22Rv1 (cell line): ENCODE data around the gene HDHD2.

Experiments used
- ZFX ChIP-seq: fragments of 450-650 bp; IDR thresholded peaks from 2 replicates; pipeline ENCODE4 v1.6.1; 2017; ENCODE audit warnings: antibody characterized with exemption, borderline replicate concordance
- TF ChIP-seq, protein P1 (sequence below): fragments of 450-650 bp; IDR thresholded peaks from 2 replicates; pipeline ENCODE4 v1.5.1; 2017; ENCODE audit warnings: mild to moderate bottlenecking

DNA sequence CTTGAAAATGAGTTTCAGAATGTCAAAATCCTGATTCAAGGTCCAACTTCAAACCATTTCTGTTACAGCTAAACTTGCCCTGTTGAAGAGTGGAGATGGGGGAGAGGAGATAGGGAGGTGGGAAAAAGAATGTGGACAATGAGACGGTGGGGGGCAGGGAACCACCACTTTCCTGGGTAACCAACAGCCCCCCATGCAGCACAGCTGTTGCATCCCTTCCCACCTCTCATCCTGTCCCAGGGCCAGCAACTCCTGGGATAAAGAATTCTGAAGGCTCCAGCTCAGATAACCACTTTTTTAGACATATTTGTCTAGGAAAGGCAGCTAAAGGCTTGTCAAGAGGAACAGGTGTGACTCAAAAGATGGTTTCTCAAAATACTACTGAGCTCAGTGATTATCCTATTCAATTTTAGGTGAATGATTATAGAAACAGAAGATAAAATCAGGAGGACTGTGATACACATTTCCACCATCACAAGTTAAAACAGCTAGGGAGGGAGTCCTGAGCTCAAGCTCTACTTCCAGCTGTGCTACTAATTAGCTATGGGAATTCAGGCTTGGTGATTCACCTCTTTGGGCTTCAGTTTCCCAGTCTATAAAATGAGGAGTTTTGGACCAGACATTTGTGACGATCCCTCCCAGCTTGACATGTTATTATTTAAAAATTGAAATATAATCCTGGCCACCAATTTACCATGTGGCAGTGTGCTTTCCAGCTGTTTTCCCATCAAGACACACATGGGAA, 36.3 kb downstream of the HDHD2 start:
- TF ChIP-seq, protein P1, sequence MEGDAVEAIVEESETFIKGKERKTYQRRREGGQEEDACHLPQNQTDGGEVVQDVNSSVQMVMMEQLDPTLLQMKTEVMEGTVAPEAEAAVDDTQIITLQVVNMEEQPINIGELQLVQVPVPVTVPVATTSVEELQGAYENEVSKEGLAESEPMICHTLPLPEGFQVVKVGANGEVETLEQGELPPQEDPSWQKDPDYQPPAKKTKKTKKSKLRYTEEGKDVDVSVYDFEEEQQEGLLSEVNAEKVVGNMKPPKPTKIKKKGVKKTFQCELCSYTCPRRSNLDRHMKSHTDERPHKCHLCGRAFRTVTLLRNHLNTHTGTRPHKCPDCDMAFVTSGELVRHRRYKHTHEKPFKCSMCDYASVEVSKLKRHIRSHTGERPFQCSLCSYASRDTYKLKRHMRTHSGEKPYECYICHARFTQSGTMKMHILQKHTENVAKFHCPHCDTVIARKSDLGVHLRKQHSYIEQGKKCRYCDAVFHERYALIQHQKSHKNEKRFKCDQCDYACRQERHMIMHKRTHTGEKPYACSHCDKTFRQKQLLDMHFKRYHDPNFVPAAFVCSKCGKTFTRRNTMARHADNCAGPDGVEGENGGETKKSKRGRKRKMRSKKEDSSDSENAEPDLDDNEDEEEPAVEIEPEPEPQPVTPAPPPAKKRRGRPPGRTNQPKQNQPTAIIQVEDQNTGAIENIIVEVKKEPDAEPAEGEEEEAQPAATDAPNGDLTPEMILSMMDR = no peak
- TF ChIP-seq ZFX = no peak
